Spleen (tissue), 11 donors: ENCODE results near the gene TGFBR3L. TPM values are rescaled to one million over a fixed set of nuclear protein-coding genes. Genes with fewer than 3 reads are reported as not detected.
A peak's percentile ranks its signal among the peaks of the same experiment; 100 is the strongest.

Source experiments
- DNase-seq: peaks from one replicate; pipeline ENCODE4 v3.0.0-alpha.2; 2020
- H3K27ac ChIP-seq, 8 donors: fragments of 200-600 bp; sonication (generic) in 7 of 8; 1 replicate in 4 of 8; 2 replicates in 4 of 8; pipeline versions ENCODE4 v1.5.0 to v1.8.0; 2016 to 2021; ENCODE audit warnings: inconsistent platforms in 4 of 8, mild to moderate bottlenecking in 4 of 8, moderate library complexity in 1 of 8
- H3K27me3 ChIP-seq, 7 donors: fragments of 200-600 bp; sonication (generic) in 6 of 7; replicated peaks in 1 of 7; 1 replicate in 4 of 7; 2 replicates in 3 of 7; pipeline versions ENCODE4 v1.5.0 to v1.8.0; 2016 to 2021; ENCODE audit warnings: inconsistent platforms in 3 of 7, mild to moderate bottlenecking in 1 of 7
- H3K36me3 ChIP-seq, 6 donors: fragments of 200-600 bp; sonication (generic) in 5 of 6; 1 replicate in 4 of 6; 2 replicates in 2 of 6; pipeline versions ENCODE4 v1.5.0 to v1.8.0; 2016 to 2021; ENCODE audit warnings: inconsistent platforms in 2 of 6
- H3K4me1 ChIP-seq, 6 donors: fragments of 200-600 bp; sonication (generic) in 5 of 6; 1 replicate in 3 of 6; 2 replicates in 3 of 6; pipeline versions ENCODE4 v1.5.0 to v1.8.0; 2016 to 2021; ENCODE audit warnings: inconsistent platforms in 3 of 6
- H3K4me3 ChIP-seq, 8 donors: fragments of 200-600 bp; sonication (generic) in 7 of 8; 1 replicate in 4 of 8; 2 replicates in 4 of 8; pipeline versions ENCODE4 v1.5.0 to v1.8.0; 2016 to 2021; ENCODE audit warnings: inconsistent platforms in 4 of 8, mild to moderate bottlenecking in 4 of 8, moderate library complexity in 2 of 8
- H3K9me3 ChIP-seq, 8 donors: fragments of 200-600 bp; sonication (generic) in 7 of 8; 1 replicate in 4 of 8; 2 replicates in 4 of 8; pipeline versions ENCODE4 v1.5.0 to v1.8.0; 2016 to 2021; ENCODE audit warnings: inconsistent platforms in 4 of 8
- CTCF ChIP-seq, 11 experiments: fragments of 200-600 bp in 7 of 11; fragments of 450-650 bp in 4 of 11; sonication (generic) in 4 of 11; IDR thresholded peaks in 8 of 11; conservative IDR thresholded peaks in 3 of 11; 1 replicate in 7 of 11; 2 replicates in 4 of 11; pipeline versions ENCODE4 v1.4.0 to v1.8.0; 2016 to 2021; ENCODE audit warnings: antibody characterized with exemption in 11 of 11, inconsistent platforms in 4 of 11, mild to moderate bottlenecking in 1 of 11
- POLR2A ChIP-seq, 3 donors: fragments of 450-650 bp; IDR thresholded peaks; one replicate each; pipeline ENCODE4 v1.5.1; 2017; ENCODE audit warnings: antibody characterized with exemption in 3 of 3, mild to moderate bottlenecking in 1 of 3
- POLR2AphosphoS5 ChIP-seq, 3 donors: sonication (generic); formaldehyde crosslinking; IDR thresholded peaks; one replicate each; pipeline ENCODE4 v1.5.1; 2017; ENCODE audit warnings: antibody characterized with exemption in 3 of 3
- WGBS, 5 donors: extraction: QIAGEN DNeasy Blood & Tissue Kit in 3 of 5; methylation state at CpG; one replicate each; pipeline versions ENCODE4 v1.1.5 to v1.1.7; 2013 to 2018; 5-methylcytosine and 5-hydroxymethylcytosine counted together
- intact Hi-C: fragments of 100-400 bp; cut with DNase I; formaldehyde crosslinking; loops from one replicate; pipeline ENCODE4 v1.15.0; 2023; ENCODE audit warnings: low total_unique reads
- polyA plus RNA-seq, 3 donors: library from polyadenylated mRNA; stranded (reverse); fragments of 200-250 nt; gene quantifications; one replicate each; pipeline ENCODE4 v1.2.1, GENCODE V29; 2013
- total RNA-seq, 7 donors: library from RNA; depleted of rRNA in 3 of 7; stranded (reverse); fragments of >200 nt in 3 of 7; fragmentation: NEBNext Ultra II Directional in 4 of 7; extraction: Animal tissue kit (Norgen Biotek cat#: 25700) in 4 of 7; gene quantifications; one replicate each; pipeline versions ENCODE4 v1.1.0 to v1.2.1, GENCODE V29; 2016 to 2021
- donor health status: healthy with polysubstance abuse.
- donor health status: DM: no; HTN: no; CAD: no; lungs with moderate emphysema.
- donor health status: DM: no; HTN: no; CAD: no.
- donor health status: Bipolar disorder and iron deficiency.
- donor health status: healthy.
- donor health status: DM: no; HTN: no; CAD: no.
- donor health status: DM: yes; HTN: yes; CAD: no.

Gene TGFBR3L
- total and polyA plus RNA-seq, 10 donors, result 0.11 TPM; not detected in 9

- H3K4me3 ChIP-seq, result peak within 1 kb of the TSS in 4 of 8 donors; percentile 22 to 66 (median 31)
- no peak for DNase-seq
- peaks cover 0 to 3% (median 0%) of the 10 kb centered on the region in 8 donors for H3K9me3 ChIP-seq
- TF ChIP-seq CTCF (IDR thresholded peaks at IDR 0.05 in 8 of 11, conservative IDR thresholded peaks at IDR 0.05 in 3 of 11), result no peak
- TF ChIP-seq POLR2A (IDR thresholded peaks at IDR 0.05), result no peak
- no peak for TF ChIP-seq POLR2AphosphoS5 (IDR thresholded peaks at IDR 0.05)
- no peak within 1 kb of the TSS for H3K27ac ChIP-seq
- peaks cover 2 to 53% (median 46%) of the 10 kb centered on the region in 6 donors for H3K4me1 ChIP-seq
- intact Hi-C loops, result no loop called here
- H3K36me3 ChIP-seq, result no peaks in the 10 kb centered on the region
- peaks cover 2 to 68% (median 38%) of the 10 kb centered on the region in 7 donors for H3K27me3 ChIP-seq
- WGBS, 5 donors, result 1 to 6% (median 2%) methylated on average over 45 to 88 of the region's 88 CpGs
These were observed 40.3 kb upstream of the TGFBR3L start, which contains the start of gene PRR36 for GRCh38 chr19:7874076-7874896. TSS of gene PRR36 (minus strand) at chr19:7874390. CDS start at chr19:7873689, 701 bp downstream.

GRCh38 chr19:7874897-7875273 lies 39.7 kb upstream of the TGFBR3L start:
- TF ChIP-seq POLR2A (IDR thresholded peaks at IDR 0.05) (no peak), POLR2AphosphoS5 (IDR thresholded peaks at IDR 0.05) (no peak), CTCF (IDR thresholded peaks at IDR 0.05 in 8 of 11, conservative IDR thresholded peaks at IDR 0.05 in 3 of 11) (no peak)
- DNase-seq, result no peak
- Histone ChIP-seq H3K36me3 (no peaks in the 10 kb centered on the region), H3K27me3 (peaks cover 2 to 62% (median 38%) of the 10 kb centered on the region in 7 donors), H3K27ac (no peak overlapping the region), H3K4me1 (peaks cover 2 to 47% (median 40%) of the 10 kb centered on the region in 6 donors), H3K4me3 (peak overlapping the region in 1 of 8 donors; percentile 66), H3K9me3 (peaks cover 0 to 3% (median 0%) of the 10 kb centered on the region in 8 donors)
- intact Hi-C loops, result no loop called here
- WGBS, 5 donors, result 23 to 43% (median 30%) methylated on average over 10 to 12 of the region's 12 CpGs

- intact Hi-C loops, result no loop called here
- H3K27me3 ChIP-seq, result peaks cover 2 to 48% (median 31%) of the 10 kb centered on the region in 7 donors
- H3K4me1 ChIP-seq, result peaks cover 2 to 28% (median 21%) of the 10 kb centered on the region in 6 donors
- H3K27ac ChIP-seq, result no peak overlapping the region
- peaks cover 0 to 4% (median 0%) of the 10 kb centered on the region in 8 donors for H3K9me3 ChIP-seq
- DNase-seq, result no peak
- 88 to 93% (median 92%) methylated on average over 6 of the region's 6 CpGs for WGBS, 5 donors
- no peak overlapping the region for H3K4me3 ChIP-seq
- no peaks in the 10 kb centered on the region for H3K36me3 ChIP-seq
- TF ChIP-seq POLR2AphosphoS5 (IDR thresholded peaks at IDR 0.05), result no peak
- TF ChIP-seq POLR2A (IDR thresholded peaks at IDR 0.05), result no peak
- TF ChIP-seq CTCF (IDR thresholded peaks at IDR 0.05 in 8 of 11, conservative IDR thresholded peaks at IDR 0.05 in 3 of 11), result no peak
These were observed 37.3 kb upstream of the TGFBR3L start for GRCh38 chr19:7877249-7877836.
